Pulmonary artery endothelial cell (primary cell): ENCODE data around the gene OR2B6. TPM values are rescaled to one million over a fixed set of nuclear protein-coding genes. Genes with fewer than 3 reads are reported as not detected.

Experiments used
- DNase-seq: peaks from one replicate; pipeline ENCODE4 v3.0.0-alpha.2; 2011; ENCODE audit warnings: low read depth, low spot score
- total RNA-seq: library from RNA; depleted of rRNA; stranded (reverse); fragments of >200 nt; gene quantifications from 2 replicates; pipeline ENCODE4 v1.2.3, GENCODE V29; 2014

OR2B6 gene
- total RNA-seq, 1 donor from 2014 or later: not detected

DNA sequence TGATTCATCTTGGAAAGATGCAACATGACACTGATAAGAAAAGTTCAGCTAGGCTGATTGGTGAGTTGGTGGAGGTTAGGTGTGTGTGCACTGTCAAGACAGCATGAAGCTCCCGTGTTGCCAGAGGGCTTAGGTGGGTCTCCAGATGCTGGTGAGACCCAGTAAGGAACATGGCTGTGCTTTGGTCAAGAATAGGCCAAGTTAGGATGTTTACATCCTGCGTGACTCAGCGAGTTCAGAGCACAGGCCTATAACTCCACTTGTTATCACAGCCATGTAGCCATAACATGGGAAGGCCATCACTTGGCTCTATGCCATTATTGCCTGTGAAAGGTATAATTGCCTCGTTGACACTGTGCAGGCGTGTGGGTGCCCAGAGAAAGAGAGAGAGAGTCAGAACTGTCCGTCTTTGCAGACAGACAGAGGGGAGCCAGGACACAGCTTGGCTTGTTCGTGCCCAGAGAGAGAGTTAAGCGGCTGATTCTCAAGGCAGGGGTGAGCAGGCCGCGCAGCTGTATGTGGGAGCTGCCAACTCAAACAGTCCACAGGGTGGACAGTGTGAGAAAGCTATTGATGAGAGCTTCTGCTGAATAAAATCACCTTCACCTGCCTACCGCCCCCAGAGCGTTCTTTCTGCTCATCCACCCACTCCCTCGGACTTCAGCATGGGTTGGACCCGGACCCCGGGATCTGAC, 43.5 kb downstream of the OR2B6 start:
- DNase-seq: no peak

DNA sequence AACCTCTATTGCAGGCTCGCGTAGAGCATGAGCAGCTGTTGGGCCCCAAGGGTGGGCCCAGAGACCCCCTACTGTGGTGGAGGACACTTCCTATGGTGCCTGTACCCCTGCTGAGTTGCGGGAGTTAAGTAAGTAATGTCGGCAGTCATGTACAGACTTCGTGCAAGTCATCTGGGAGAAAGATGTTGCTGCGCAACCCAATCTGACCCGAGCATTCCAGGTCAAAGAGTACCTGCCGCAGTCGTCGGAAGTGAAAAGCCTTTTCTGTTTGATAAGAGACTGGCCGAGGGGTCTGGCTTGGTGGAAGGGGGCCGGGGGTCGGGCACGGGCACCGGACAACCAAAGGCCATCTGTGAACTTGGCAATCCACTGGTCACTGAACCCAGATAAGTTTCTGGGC, 44.3 kb downstream of the OR2B6 start:
- DNase-seq: no peak

DNA sequence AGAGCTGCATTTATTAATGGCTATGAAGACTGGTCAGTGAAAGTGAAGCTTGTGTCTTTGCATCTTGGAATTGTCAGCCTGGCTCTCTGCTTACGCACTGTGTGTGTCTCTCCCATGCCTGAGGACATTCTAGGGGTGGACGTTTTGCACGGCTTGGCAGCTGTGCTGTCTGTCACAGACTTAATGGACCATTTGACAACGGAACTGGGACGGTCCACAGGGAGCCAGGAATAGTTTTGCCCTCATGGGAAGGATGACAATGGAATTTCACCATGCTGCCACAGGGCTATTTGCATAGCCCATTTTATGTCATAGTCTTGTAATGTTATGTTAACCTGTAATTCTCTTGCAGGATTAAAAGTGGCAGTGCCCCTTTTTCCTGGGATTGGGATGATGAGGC, 44.7 kb downstream of the OR2B6 start:
- no peak for DNase-seq

DNA sequence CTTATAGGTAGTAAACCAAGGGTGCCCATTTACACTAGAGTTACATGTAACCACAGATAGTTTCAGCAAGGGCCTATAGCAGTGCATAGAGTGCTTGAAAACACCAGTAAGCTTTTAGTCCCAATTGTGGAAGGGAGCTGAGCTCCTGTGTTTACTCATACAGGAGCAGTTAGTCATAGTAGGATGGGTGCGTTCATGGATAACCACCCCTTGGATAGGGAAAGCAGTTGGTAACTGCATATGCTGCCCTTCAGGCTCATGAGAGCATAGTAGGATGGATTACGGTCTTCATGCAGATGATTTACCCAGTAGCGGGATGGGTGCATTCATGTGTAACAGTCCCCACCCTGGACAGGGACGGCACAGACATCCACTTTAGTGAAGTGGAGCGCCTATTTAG, 45.1 kb downstream of the OR2B6 start:
- no peak for DNase-seq

DNA sequence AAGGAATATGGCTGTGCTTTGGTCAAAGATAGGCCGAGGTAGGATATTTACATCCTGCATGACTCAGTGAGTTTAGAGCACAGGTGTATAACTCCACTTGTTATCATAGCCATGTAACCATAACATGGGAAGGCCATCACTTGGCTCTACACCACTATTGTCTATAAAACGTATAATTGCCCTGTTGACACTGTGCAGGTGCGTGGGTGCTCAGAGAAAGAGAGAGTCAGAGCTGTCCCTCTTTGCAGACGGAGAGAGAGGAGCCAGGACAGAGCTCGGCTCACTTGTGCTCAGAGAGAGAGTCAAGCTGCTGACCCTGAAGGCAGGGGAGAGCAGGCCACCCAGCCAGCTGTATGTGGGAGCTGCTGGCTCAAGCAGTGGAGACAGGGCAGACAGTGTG, 46.0 kb downstream of the OR2B6 start:
- DNase-seq: no peak

DNA sequence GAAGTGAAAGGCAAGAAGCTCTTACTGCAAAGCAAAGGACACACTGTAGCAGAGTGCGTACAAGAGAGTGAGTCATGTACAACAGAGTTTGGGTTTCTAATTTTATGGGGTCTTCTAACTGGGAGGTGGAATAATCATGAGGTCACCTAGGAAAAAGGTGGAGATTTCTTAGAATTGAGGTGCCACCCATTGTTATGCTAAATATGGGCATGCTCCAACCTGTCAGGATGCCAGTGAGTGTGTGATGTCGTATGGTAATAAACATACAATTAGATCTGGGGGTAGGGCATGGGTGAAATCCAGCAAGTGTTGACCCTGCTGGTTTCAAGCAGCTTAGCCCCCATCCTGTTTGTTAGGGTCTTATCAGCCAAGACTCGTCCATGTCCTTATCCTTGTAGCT, 46.6 kb downstream of the OR2B6 start:
- no peak for DNase-seq

DNA sequence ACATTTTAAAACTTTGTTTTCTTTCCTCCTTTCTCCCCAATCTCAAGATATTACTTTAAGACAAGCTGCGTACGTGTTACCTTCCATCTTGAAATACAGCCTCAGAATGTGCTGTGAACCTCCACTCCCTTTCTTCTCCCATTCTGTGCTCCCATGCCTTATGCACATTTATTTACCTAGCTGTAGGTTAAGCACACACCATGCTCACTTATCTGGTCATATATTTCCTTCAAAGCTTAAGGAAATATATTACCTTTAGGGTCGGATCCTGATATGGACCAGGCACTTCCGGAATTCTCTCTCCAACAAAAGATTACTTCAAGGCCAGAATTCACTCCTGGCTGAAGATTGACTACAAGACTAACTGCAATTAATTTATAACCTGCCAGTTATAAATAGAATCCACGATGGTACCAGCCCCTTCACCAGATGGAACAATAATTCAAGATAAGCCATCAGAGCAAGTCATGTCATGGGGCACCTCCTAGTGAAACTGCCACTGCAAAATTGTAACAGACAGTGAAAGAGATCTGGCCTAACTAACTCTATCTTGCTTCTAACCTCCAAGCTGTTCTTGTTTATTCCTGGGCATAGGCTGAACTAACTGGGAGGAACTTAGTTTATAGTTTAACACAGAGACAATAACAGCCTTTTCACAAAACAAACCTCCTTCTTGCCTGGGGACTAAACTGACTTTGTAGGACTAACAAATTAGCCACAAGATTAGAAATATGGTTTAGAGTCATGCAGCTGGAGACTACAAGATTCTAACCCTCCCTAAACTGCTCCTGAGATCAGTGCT, 47.5 kb downstream of the OR2B6 start:
- no peak for DNase-seq

DNA sequence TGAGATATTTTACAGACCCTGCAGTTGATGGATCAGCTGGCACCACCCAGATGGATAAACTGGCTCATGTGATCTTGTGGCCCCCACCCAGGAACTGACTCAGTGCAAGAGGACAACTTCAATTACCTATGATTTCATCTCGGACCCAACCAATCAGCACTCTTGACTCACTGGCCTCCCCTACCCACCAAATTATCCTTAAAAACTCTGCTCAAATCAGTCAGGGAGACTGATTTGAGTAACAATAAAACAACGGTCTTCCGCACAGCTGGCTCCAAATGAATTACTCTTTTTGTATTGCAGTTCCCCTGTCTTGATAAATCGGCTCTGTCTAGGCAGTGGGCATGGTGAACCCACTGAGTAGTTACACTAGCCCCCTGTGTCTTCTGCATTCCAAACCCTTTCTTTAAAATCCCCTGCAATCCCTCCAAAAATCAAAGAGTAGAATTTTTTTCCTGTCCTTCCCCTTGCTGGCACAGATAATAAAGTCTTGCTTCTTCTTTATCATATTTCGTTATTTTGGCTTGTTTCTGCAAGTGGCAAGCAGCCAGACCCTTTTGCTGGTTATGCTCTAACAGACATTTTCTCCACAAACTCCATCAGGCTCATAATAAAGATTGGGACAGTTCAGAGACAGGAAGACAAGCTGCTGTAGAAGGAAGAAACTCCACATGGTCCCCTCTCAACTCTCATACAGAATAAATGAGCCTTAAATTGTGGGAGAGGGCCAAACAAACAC, 48.3 kb downstream of the OR2B6 start:
- no peak for DNase-seq

DNA sequence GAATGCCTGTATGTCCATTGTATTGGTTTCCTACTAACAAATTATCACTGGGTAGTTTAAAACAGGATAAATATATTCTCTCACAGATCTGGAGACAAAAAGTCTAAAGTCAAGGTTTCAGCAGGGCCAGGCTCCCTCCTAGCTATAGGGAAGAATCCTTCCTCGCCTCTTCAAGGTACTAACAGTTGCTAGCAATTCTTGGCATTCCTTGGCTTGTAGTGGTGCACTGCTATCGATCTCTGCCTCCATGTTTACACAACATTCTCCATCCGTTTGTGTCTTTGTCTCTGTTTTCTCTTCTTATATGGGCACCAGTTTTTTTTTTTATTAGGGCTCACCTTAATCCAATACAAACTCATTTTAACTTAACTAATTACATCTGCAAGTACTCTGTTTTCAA, 48.9 kb downstream of the OR2B6 start:
- DNase-seq: no peak

Other genes starting within 250 kb of the OR2B6 start
- not detected in 2 replicates for gene OR2B2, start 44.8 kb upstream of the OR2B6 start, total RNA-seq
- 0.33 and 0.35 TPM in 2 replicates for gene ZNF165, start 123.3 kb downstream of the OR2B6 start, total RNA-seq
- gene ZSCAN16, start 167.4 kb downstream of the OR2B6 start, total RNA-seq: 13.0 and 13.8 TPM in 2 replicates
- 11.5 and 19.0 TPM in 2 replicates for gene ZKSCAN8, start 184.6 kb downstream of the OR2B6 start, total RNA-seq